ENCODE results near the gene CD55.

CD55 gene, protein sequence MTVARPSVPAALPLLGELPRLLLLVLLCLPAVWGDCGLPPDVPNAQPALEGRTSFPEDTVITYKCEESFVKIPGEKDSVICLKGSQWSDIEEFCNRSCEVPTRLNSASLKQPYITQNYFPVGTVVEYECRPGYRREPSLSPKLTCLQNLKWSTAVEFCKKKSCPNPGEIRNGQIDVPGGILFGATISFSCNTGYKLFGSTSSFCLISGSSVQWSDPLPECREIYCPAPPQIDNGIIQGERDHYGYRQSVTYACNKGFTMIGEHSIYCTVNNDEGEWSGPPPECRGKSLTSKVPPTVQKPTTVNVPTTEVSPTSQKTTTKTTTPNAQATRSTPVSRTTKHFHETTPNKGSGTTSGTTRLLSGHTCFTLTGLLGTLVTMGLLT

DNA sequence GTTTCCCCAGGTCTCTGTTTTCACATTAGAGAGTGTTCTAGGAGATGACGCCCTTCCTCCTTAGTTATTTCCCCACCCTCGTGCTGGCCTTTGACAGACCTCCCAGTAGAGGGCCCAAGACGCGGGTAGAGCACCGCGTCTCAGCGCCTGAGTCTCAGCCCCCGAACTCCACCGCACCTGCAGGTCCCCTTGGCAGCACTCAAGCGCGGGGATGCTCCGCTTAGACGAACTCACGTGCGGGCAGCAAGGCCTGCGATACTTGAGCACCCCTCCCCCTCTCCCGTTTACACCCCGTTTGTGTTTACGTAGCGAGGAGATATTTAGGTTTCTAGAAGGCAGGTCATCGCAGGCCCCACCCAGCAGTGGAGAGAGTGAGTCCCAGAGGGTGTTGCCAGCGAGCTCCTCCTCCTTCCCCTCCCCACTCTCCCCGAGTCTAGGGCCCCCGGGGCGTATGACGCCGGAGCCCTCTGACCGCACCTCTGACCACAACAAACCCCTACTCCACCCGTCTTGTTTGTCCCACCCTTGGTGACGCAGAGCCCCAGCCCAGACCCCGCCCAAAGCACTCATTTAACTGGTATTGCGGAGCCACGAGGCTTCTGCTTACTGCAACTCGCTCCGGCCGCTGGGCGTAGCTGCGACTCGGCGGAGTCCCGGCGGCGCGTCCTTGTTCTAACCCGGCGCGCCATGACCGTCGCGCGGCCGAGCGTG is at the start of gene CD55:
TSS of gene CD55 (plus strand) at position 600 of the 711 bp plus-strand sequence. CDS start at position 688, 88 bp downstream.
- DNase-seq: peak; percentile 98

DNA sequence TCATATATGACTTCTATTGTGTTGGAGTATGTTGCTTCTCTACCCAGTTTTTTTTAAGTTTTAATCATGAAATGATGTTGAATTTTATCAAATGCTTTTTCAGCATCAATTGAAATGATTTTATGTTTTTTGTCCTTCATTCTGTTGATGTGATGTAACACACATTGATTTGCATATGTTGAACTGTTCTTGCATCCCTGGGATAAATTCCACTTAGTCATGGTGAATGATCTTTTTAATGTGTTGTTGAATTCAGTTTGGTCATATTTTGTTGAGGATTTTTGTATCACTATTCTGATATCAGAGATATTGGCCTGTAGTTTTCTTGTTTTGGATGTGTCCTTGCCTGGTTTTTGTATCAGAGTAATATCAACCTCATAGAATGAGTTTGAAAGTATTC is 46.6 kb upstream of the CD55 start:
- DNase-seq: no peak

DNA sequence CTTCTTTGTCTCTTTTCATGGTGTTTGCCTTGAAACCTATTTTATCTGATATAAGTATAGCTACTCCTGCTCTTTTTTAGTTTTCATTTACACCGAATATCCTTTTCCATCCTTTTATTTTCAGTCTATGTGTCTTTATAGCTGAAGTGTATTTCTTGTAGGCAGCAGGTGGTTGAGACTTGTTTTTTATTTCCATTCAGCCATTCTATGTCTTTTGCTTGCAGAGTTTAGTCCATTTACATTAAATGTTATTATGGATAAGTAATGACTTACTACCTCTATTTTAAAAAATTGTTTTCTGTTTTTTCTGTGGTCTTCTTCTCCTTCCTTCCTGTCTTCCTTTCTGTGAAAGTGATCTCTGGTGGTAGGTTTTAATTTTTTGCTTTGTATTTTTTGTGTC is 45.0 kb upstream of the CD55 start:
- no peak for DNase-seq

DNA sequence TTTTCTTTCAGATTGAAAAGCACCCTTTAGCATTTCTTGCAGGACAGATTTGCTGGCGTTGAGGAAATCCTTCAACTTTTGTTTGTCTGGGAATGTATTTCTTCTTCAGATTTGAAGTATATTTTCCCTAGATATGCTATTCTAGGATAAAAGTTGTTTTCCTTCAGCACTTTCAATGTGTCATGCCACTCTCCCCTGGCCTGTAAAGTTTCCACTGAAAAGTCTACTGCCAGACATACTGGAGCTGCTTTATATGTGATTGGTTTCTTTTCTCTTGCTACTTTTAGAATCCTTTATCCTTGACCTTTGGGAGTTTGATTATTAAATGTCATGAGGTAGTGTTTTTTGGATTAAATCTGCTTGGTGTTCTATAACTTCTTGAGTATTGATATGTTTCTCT is 44.2 kb upstream of the CD55 start:
- DNase-seq: no peak

DNA sequence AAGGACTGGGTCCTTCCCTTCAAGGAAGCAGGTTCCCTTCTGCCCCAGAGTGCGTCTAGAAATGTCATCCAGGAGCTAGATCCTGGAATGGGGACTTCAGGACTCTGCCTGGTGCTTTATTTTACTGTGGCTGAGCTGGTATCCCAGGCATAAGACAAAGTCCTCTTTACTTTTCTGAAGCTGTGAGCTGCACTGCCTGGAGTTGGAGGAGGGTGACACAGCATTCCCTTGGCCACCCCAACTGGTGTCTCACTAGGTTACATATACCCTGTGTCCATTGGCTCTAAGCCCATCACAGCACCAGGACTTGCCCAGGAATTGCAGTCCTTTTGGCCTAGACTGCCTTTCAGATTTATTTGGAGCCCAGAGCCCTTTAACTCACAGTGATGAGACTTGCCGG is 41.8 kb upstream of the CD55 start:
- DNase-seq: no peak

DNA sequence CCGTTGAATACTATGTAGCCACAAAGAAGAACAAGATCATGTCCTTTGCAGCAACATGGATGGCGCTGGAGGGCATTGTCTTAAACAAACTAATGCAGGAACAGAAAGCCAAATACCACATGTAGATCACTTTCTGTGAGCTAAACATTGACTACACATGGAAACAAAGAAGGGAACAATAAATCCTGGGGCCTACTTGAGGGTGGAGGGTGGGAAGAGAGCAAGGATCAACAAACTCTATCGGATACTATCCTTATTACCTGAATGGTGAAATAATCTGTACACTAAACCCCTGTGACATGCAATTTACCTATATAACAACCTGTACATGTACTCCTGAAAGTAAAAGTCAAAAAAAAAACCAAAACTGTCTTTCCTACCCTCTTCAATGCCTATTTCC is 40.8 kb upstream of the CD55 start:
- DNase-seq: no peak

DNA sequence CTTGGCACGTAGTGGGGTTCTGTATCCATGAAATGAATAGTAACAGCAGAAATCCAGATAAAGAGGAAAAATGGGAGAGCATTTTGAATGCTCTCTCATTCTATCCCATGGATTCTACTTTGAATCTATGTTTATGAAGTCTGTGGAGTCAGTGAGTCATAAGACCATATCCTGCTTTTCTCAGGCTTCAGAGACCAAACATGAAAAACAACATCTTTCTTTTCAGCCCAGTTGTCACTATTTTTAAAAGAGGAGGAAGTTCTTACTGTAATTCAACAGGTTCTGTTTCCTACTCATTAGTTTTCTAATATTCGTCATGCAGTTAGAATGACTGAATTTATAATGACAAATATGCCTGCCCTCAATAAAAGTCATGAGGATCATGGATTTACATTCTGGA is 39.4 kb upstream of the CD55 start:
- no peak for DNase-seq

DNA sequence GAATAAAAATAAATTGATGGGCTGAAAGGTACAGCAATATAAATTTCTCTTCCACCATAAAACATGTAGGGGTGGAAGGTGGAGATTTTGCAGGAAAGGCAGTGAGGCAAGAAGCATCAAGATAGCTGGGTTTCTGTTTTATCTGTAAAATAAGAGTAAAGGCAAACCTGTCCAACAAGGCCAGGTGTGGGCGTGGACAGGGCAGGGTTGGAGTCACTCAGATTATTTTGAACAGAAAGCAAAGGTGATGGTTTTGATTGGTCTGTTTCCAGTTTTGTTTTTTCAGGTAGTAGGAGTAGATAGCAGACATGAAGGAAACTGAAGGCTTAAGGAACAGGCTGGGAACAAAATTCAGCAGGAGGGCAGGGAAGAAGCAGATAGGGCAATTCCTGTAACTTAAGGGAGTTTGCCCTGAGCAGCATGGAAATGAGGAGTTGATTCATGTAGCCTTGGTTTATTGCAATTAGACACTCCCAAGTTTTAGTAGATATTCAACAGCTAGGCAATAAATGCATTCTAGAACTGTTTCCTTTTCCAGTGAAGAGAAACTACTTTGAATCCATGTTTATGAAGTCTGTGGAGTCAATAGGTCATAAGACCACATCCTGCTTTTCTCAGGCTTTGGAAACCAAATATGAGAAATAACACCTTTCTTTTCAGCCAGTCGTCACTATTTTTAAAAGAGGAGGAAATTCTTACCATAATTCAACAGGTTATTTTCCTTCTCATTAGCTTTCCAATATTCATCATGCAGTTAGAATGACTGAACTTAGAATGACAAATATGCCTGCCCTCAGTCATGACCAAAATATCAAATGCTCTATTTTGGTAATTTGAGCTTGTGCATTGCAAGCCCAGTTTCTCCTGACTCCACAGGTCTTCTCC is 38.7 kb upstream of the CD55 start:
- DNase-seq: no peak

DNA sequence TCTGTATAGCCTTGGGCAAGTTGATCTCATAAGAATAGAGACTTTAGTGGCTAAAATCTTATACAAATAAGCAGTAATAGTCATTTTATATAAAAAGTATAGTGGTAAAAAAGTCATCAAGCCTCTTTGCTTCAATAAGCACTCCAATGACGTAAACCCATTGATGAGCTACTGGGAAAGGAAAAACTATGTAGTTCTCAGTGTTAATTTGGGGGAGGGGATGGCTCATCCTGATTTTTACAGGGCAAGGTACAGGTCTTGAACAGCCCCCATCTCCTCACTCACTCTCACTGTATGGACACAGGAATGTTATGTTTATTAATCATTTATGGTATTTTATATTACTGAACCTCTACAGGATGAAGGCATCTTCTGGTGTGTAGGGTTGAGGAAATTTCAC is 38.1 kb upstream of the CD55 start:
- DNase-seq: no peak

DNA sequence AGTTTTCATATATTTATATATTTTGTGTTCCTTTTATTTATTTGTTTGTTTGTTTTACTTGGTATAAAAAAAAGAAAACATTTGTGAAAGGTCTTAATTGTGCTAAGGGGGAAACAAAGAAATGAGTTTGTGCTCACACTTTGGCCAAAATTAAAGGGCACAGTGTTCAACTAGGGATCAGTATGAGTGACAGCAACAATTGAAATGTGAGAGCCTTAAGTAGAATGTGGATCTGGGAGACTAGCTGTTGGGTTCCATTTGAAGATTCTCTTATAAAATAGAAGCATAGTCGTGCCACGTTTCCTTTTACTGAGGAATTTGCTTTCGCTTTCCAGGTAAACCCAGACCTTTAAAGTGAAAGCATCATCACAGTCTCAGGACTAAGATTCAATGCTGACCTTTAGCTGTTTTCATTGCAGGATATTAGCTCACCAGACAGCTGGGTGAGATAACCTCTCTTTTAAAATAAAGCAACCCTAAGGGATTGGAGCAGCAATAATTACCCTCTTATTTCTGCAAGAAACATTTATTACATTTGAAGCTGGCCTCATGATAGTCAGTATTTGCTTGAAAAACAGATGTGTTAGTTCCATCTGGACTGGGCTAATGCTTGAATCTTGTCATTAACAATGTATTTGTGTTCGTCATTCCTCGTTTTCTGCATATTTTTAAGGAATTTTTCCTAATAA is 37.1 kb upstream of the CD55 start:
- no peak for DNase-seq

DNA sequence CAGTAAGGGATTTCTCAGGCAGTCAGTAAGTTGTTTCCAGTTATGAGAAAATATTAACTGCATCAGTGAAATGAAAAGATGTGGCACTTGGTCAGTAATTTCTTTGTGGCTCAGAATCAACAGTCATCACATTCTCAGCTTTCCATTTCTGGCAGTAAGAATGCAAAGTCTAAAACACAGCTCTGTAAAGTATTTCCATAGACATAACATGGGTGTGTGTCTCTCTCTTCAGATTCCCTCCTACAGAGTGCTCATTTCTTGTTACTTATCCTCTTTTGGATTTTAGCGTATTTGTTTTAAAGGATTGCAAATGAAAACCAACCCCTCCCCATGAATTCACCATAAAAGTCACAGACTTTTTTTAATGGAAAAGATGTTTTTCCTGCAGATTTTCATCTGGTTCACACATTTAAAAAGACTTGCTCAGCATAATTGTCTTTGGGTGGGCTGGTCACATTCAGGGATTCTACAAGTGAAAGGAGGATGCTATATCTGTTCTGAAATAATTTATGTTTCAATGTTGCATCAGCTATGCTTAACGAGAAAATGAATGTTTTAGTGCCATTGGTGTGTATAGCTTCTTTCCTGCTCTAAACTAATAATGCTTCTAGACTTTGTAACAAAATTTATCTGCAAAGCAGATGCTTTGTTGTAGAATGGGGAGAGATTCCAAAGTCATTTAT is 34.6 kb upstream of the CD55 start:
- no peak for DNase-seq

DNA sequence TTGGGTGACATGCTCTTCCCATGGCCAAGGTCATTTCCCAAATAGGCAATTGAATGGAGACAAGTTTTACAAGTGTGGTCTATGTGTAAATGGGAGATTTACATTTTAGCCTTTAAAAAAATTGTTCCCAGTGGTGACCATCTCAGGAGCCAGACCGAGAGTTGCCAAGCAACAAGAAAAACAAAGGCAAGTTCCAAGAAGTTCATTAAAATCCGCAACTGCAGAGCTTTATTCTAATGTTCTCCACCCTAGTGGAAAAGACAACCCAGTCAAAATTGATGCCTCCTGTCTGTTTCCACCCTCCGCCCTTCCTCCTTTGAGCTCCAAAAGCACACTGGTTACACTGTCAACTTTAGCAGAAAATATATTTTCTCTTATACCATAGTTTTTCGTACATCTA is 33.2 kb upstream of the CD55 start:
- DNase-seq: no peak

DNA sequence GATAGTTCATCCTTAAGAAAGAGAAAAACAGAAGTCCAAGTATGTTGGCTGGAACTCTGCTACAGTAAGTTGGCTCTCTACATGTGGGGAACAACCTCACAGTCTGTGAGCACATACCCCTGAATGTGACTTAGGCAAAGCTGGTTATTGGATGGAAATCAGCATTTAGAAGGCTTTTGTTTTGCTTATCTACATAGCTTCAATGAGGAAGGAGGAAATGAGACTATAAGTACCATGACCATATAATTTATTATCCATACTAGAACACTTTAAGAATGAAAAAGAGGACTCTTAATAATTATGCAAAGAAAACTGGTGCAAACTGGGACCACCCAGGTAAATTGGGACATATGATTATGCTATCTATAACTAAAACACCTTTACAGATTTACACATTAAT is 31.7 kb upstream of the CD55 start:
- no peak for DNase-seq

DNA sequence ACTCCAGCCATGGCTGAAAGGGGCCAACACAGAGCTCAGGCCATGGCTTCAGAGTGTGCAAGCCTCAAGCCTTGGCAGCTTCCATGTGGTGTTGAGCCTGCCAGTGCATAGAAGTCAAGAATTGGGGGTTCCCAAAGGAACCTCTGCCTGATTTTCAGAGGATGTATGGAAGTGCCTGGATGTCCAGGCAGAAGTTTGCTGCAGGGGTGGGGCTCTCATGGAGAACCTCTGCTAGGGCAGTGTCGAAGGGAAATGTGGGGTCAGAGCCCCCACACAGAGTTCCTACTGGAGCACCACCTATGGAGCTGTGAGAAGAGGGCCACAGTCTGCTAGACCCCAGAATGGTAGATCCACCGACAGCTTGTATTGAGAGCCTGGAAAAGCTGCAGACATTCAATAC is 29.8 kb upstream of the CD55 start:
- no peak for DNase-seq

DNA sequence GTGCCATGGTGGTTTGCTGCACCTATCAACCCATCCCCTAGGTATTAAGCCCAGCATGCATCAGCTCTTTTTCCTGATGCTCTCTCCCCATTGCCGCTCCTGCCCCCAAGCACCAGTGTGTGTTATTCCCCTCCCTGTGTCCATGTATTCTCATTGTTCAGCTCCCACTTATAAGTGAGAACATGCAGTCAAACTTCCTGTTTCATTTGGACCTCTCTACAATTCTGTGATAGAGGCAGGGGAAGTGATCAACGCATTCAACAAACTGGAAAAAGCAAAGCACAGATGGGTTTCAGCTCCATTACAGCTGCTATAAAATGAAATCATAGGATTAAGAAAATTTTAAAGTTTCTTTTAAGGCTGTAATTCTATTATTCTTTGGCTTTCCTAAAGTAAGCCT is 23.3 kb upstream of the CD55 start:
- no peak for DNase-seq

DNA sequence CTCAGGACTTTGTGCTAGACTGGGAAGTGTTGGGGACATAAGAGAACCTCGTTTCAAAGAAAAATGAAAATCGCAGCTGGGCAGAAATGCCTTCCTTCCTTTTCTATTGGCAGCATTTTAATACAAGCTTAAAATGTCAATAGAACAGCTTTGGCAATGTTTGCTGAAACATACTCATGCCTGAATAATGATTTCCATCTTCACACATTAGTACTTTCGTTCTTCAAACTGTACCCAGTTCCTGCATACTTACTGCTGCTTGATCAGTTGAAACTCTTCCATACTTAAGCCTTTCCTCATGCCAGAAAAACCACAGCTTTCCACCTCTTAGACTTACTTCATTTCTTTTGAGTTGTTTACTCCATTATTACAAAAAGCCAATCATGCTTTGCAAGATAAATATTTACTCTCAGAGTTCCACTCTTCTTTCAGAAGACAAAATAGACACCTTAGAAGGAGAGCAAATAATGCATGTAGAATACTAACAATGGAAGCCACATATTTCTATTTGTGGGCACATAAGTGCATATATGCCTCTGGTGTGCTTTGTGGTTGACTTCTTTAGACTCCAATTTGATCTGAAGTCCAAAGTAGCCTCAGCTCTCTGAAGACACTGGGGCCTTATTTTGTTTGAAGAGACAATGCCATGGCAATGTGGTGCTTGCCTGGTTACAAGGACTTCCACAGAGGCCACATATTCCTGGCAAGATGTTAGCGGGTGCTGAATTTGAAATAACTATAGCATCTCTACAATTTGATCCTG is 22.7 kb upstream of the CD55 start:
- DNase-seq: no peak

DNA sequence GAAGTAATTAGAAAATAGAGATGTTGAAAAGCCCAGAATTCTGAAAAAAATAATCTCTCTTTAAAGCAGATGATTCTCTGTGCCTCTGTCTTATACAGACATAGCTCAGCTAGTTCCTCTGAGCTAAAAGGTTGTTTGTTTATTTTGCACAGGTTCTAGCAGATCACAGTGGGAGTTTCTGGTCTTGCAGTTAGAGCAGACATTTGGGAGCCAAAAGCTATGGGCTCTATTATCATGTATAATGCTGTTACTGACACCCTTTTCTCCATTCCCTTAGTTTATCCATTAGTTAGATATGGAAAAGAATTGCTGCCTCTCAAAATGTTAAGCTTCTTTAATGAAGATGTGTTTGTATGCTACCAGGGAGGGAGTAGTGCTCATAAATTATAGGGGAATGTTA is 20.5 kb upstream of the CD55 start:
- DNase-seq: no peak

DNA sequence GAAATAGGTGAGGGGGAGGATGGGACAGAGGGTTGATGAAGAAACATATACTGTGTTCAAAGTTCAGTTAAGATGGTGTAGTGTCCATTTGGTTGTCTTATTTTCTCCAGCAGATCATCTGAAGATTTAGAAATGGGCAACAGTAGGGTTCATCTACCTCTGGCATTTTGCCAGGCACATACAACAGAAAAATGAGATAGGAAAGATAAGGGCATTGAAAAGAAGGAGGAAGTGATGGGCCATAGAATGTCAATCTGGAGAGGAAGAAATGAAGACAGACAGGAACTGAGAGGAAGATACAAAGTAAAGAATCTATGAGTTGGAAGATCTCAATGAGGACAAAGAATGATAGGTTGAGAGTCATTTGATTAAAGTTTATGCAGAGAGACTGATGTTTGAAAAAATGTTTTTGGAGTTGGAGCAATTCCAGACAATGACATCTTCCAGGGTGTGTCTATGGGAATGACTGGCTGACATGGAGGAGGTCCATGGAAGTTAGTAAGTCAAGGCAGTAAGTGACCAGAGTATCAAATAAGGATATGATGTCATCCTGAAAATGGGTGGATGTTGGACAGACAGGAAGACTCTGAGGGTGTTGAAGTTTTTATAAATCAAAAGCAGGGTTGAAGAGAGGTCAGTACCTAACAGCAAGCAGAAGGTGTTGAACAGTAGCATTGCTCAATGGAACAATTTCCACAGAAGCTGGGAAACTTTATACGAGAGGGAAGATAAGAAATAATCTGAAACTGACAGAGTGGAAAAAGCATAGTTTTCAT is 18.7 kb upstream of the CD55 start:
- DNase-seq: no peak

DNA sequence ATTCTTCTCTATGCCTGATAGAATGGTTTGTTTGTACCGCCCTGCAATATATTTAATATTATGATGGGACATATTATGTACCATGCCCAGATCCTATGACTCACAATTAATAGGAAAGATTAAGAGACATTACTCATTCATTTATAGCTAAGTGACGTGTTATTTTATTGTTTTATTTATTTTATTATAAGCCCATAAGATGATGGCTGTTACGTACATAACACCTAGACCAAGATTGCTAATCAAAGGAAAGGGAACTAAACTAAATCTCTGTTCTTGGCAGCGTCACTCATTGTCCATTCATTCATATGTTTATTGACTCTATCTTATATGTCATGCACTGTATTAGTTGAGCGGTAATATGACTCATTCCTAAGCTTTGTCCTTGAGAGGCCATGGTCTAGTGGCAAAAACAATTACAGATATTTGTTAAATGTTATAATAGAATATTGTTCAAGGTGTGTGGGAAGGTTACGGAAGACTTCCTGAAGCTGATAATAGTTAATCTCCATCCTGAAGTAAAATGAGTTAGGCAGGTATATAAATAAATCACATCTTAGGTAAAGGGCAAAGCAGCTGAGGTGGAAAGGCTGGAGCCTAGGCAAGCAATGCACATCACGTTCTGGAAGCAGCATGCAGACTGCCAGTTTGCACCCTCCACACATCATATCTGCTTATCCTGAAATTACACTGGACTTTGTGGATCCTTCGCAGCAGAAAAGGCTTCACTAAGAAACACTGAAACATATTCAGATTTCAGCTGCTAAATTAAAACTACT is 16.6 kb upstream of the CD55 start:
- no peak for DNase-seq

DNA sequence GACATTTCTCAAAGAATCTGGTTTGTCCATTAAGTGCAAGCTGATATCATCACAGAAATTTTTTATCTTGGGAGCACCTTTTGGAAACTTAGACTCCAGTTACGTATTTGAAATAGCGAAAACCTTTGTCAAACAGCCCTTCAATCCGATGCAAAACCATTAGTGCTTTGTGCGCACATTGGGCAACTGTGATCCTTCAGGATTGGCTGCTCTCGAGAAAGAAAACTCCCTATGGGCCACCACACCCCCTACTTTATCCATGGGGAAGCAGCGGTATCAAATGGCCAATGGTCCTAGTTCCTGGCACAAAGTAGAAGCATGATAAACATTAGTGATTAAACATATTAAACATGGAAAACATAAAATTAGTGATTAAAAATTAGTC is 16.0 kb upstream of the CD55 start:
- DNase-seq: no peak
